WTC11 (cell line): Measurements from ENCODE around the gene SNTA1. TPM values are rescaled to one million over a fixed set of nuclear protein-coding genes. Genes with fewer than 3 reads are reported as not detected.
A peak's percentile ranks its signal among the peaks of the same experiment; 100 is the strongest.
"Not testable (repeated sequence)": the region's sequence is repeated elsewhere in the genome, so short reads cannot be mapped to it uniquely, and the experiment has no call there.

Experiments used
- ATAC-seq: fragments of 200-7000 bp; cut with Tn5 transposase; 2 replicates; pipeline ENCODE4 v1.10.0; 2021; ENCODE audit warnings: mild to moderate bottlenecking, moderate library complexity
- CTCF ChIA-PET: fragments of 300-600 bp; sonication (Branson Sonifier 250); formaldehyde crosslinking; loops from one replicate; lab custom pipeline; 2021; ENCODE audit warnings: antibody characterized with exemption; lab: Charles Lee
- POLR2A ChIA-PET: fragments of 350-600 bp; sonication (Branson Sonifier 250); formaldehyde crosslinking; loops from one replicate; lab custom pipeline; 2021; ENCODE audit warnings: antibody characterized with exemption; lab: Charles Lee
- DNase-seq: peaks from one replicate; pipeline ENCODE4 v3.0.0; 2021; ENCODE audit warnings: low spot score
- H3K27ac Mint-ChIP-seq: 2 replicates; pipeline ENCODE4 v1.8.0; 2021; ENCODE audit warnings: mixed read lengths
- H3K27me3 Mint-ChIP-seq: 2 replicates; pipeline ENCODE4 v1.8.0; 2021; ENCODE audit warnings: low read depth, mild to moderate bottlenecking, moderate library complexity, mixed read lengths
- H3K36me3 Mint-ChIP-seq: 2 replicates; pipeline ENCODE4 v1.8.0; 2021; ENCODE audit warnings: mixed read lengths
- H3K4me1 Mint-ChIP-seq: 2 replicates; pipeline ENCODE4 v1.8.0; 2022; ENCODE audit warnings: mixed read lengths
- H3K4me3 Mint-ChIP-seq: 2 replicates; pipeline ENCODE4 v1.8.0; 2021; ENCODE audit warnings: mild to moderate bottlenecking, moderate library complexity, mixed read lengths
- H3K9me3 Mint-ChIP-seq: 2 replicates; pipeline ENCODE4 v1.8.0; 2021; ENCODE audit warnings: mixed read lengths
- CREM ChIP-seq: sonication (generic); formaldehyde crosslinking; IDR thresholded peaks from 2 replicates; pipeline ENCODE4 v1.8.1; 2022; ENCODE audit warnings: mild to moderate bottlenecking, missing genetic modification reagents, moderate library complexity
- FOXJ3 ChIP-seq: sonication (generic); formaldehyde crosslinking; IDR thresholded peaks from 2 replicates; pipeline ENCODE4 v1.9.0; 2021; ENCODE audit warnings: missing genetic modification reagents, mild to moderate bottlenecking, borderline replicate concordance
- JAZF1 ChIP-seq: fragments of 250-450 bp; sonication (Bioruptor Pico); IDR thresholded peaks from 2 replicates; pipeline ENCODE4 v1.9.0; 2021; ENCODE audit warnings: moderate library complexity, mild to moderate bottlenecking, inconsistent platforms
- MXD4 ChIP-seq: fragments of 250-450 bp; sonication (Bioruptor Pico); IDR thresholded peaks from 2 replicates; pipeline ENCODE4 v1.8.0; 2021; ENCODE audit warnings: mild to moderate bottlenecking, moderate library complexity, borderline replicate concordance
- NR1H2 ChIP-seq: sonication (generic); formaldehyde crosslinking; IDR thresholded peaks from 2 replicates; pipeline ENCODE4 v1.9.0; 2021; ENCODE audit warnings: mild to moderate bottlenecking, moderate library complexity, missing genetic modification reagents
- NR3C1 ChIP-seq: sonication (generic); formaldehyde crosslinking; conservative IDR thresholded peaks from 2 replicates; pipeline ENCODE4 v1.8.1; 2023; ENCODE audit warnings: low read depth, mild to moderate bottlenecking, missing genetic modification reagents
- OVOL2 ChIP-seq: fragments of 250-450 bp; sonication (Bioruptor Pico); IDR thresholded peaks from 2 replicates; pipeline ENCODE4 v1.9.0; 2021; ENCODE audit warnings: mild to moderate bottlenecking, borderline replicate concordance
- PRRX2 ChIP-seq: fragments of 250-450 bp; sonication (Bioruptor Pico); IDR thresholded peaks from 2 replicates; pipeline ENCODE4 v1.8.0; 2021; ENCODE audit warnings: mild to moderate bottlenecking
- SMAD3 ChIP-seq: sonication (generic); formaldehyde crosslinking; IDR thresholded peaks from 2 replicates; pipeline ENCODE4 v1.8.0; 2022; ENCODE audit warnings: missing genetic modification reagents, mild to moderate bottlenecking, borderline replicate concordance
- SP1 ChIP-seq: sonication (generic); formaldehyde crosslinking; conservative IDR thresholded peaks from 2 replicates; pipeline ENCODE4 v1.8.1; 2022; ENCODE audit warnings: missing genetic modification reagents
- ZNF138 ChIP-seq: sonication (generic); formaldehyde crosslinking; conservative IDR thresholded peaks from 2 replicates; pipeline ENCODE4 v1.8.1; 2022; ENCODE audit warnings: mild to moderate bottlenecking, moderate library complexity, missing genetic modification reagents
- ZNF219 ChIP-seq: sonication (generic); formaldehyde crosslinking; IDR thresholded peaks from 2 replicates; pipeline ENCODE4 v1.8.0; 2023; ENCODE audit warnings: missing genetic modification reagents, mild to moderate bottlenecking, borderline replicate concordance
- ZNF317 ChIP-seq: sonication (generic); formaldehyde crosslinking; IDR thresholded peaks from 2 replicates; pipeline ENCODE4 v1.8.1; 2023; ENCODE audit warnings: low read depth, mild to moderate bottlenecking, moderate library complexity, missing genetic modification reagents, borderline replicate concordance
- ZNF671 ChIP-seq: fragments of 250-450 bp; sonication (Bioruptor Pico); IDR thresholded peaks from 2 replicates; pipeline ENCODE4 v1.8.0; 2021; ENCODE audit warnings: mild to moderate bottlenecking
- total RNA-seq: library from RNA; stranded (reverse); gene quantifications from 3 replicates; pipeline ENCODE4 v1.2.3, GENCODE V29; 2021
- TF ChIP-seq, protein P1 (sequence below): sonication (generic); formaldehyde crosslinking; conservative IDR thresholded peaks from 2 replicates; pipeline ENCODE4 v1.8.1; 2023; ENCODE audit warnings: mild to moderate bottlenecking, low read depth, missing genetic modification reagents, moderate library complexity
- TF ChIP-seq, protein P2 (sequence below): sonication (generic); formaldehyde crosslinking; IDR thresholded peaks from 2 replicates; pipeline ENCODE4 v1.8.1; 2023; ENCODE audit warnings: mild to moderate bottlenecking, missing genetic modification reagents, moderate library complexity
- TF ChIP-seq, protein P3 (sequence below): sonication (generic); formaldehyde crosslinking; IDR thresholded peaks from 2 replicates; pipeline ENCODE4 v1.8.0; 2023; ENCODE audit warnings: missing genetic modification reagents, mild to moderate bottlenecking, borderline replicate concordance
- TF ChIP-seq, protein P4 (sequence below): sonication (generic); formaldehyde crosslinking; IDR thresholded peaks from 2 replicates; pipeline ENCODE4 v1.8.0; 2023; ENCODE audit warnings: mild to moderate bottlenecking, missing genetic modification reagents
- TF ChIP-seq, protein P5 (sequence below): fragments of 250-450 bp; sonication (Bioruptor Pico); conservative IDR thresholded peaks from 2 replicates; pipeline ENCODE4 v1.9.0; 2021; ENCODE audit warnings: mild to moderate bottlenecking
- TF ChIP-seq, protein P6 (sequence below): fragments of 250-450 bp; sonication (Bioruptor Pico); IDR thresholded peaks from 2 replicates; pipeline ENCODE4 v1.8.0; 2021; ENCODE audit warnings: mild to moderate bottlenecking
- TF ChIP-seq, protein P7 (sequence below): sonication (generic); formaldehyde crosslinking; IDR thresholded peaks from 2 replicates; pipeline ENCODE4 v1.8.0; 2023; ENCODE audit warnings: missing genetic modification reagents

Gene SNTA1
- total RNA-seq, 1 experiment from 2014 or later = 5.3 TPM

DNA sequence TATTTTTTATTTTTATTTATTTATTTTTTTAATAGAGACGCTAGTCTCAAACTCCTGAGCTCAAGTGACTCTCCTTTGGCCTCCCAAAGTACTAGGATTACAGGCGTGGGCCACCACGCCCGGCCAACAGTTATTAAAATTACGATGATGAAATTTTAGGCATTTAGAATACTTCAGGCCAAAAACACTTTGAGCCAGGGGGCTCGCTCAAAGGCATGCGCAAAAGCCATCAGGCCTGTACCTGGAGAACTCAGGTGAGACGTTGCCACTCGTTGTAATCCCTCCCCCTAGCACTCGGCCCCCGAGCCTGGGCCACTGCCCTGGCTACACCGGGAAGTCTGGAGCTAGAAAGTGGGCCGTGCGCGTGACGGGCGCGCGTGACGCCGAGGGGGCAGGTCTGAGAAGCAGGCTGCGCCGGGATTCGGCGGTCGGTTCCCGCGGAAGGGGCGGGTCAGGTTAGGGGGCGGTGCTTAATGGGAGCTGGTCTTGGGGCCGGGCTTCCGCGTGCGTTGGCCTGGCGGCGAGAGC is 46.0 kb upstream of the SNTA1 start (continued):
- no peak for TF ChIP-seq OVOL2 (CRISPR knock-in tag)
- TF ChIP-seq MXD4 = no peak
- TF ChIP-seq JAZF1 (CRISPR knock-in tag) = no peak
- TF ChIP-seq, protein P1, sequence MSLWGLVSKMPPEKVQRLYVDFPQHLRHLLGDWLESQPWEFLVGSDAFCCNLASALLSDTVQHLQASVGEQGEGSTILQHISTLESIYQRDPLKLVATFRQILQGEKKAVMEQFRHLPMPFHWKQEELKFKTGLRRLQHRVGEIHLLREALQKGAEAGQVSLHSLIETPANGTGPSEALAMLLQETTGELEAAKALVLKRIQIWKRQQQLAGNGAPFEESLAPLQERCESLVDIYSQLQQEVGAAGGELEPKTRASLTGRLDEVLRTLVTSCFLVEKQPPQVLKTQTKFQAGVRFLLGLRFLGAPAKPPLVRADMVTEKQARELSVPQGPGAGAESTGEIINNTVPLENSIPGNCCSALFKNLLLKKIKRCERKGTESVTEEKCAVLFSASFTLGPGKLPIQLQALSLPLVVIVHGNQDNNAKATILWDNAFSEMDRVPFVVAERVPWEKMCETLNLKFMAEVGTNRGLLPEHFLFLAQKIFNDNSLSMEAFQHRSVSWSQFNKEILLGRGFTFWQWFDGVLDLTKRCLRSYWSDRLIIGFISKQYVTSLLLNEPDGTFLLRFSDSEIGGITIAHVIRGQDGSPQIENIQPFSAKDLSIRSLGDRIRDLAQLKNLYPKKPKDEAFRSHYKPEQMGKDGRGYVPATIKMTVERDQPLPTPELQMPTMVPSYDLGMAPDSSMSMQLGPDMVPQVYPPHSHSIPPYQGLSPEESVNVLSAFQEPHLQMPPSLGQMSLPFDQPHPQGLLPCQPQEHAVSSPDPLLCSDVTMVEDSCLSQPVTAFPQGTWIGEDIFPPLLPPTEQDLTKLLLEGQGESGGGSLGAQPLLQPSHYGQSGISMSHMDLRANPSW (CRISPR knock-in tag) = no peak
- TF ChIP-seq, protein P2, sequence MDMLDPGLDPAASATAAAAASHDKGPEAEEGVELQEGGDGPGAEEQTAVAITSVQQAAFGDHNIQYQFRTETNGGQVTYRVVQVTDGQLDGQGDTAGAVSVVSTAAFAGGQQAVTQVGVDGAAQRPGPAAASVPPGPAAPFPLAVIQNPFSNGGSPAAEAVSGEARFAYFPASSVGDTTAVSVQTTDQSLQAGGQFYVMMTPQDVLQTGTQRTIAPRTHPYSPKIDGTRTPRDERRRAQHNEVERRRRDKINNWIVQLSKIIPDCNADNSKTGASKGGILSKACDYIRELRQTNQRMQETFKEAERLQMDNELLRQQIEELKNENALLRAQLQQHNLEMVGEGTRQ (CRISPR knock-in tag) = peak; percentile 78
- TF ChIP-seq, protein P3, sequence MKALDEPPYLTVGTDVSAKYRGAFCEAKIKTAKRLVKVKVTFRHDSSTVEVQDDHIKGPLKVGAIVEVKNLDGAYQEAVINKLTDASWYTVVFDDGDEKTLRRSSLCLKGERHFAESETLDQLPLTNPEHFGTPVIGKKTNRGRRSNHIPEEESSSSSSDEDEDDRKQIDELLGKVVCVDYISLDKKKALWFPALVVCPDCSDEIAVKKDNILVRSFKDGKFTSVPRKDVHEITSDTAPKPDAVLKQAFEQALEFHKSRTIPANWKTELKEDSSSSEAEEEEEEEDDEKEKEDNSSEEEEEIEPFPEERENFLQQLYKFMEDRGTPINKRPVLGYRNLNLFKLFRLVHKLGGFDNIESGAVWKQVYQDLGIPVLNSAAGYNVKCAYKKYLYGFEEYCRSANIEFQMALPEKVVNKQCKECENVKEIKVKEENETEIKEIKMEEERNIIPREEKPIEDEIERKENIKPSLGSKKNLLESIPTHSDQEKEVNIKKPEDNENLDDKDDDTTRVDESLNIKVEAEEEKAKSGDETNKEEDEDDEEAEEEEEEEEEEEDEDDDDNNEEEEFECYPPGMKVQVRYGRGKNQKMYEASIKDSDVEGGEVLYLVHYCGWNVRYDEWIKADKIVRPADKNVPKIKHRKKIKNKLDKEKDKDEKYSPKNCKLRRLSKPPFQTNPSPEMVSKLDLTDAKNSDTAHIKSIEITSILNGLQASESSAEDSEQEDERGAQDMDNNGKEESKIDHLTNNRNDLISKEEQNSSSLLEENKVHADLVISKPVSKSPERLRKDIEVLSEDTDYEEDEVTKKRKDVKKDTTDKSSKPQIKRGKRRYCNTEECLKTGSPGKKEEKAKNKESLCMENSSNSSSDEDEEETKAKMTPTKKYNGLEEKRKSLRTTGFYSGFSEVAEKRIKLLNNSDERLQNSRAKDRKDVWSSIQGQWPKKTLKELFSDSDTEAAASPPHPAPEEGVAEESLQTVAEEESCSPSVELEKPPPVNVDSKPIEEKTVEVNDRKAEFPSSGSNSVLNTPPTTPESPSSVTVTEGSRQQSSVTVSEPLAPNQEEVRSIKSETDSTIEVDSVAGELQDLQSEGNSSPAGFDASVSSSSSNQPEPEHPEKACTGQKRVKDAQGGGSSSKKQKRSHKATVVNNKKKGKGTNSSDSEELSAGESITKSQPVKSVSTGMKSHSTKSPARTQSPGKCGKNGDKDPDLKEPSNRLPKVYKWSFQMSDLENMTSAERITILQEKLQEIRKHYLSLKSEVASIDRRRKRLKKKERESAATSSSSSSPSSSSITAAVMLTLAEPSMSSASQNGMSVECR (CRISPR knock-in tag) = no peak
- no peak for TF ChIP-seq ZNF671 (CRISPR knock-in tag)
- no peak for TF ChIP-seq ZNF219
- TF ChIP-seq PRRX2 = no peak
- TF ChIP-seq, protein P4, sequence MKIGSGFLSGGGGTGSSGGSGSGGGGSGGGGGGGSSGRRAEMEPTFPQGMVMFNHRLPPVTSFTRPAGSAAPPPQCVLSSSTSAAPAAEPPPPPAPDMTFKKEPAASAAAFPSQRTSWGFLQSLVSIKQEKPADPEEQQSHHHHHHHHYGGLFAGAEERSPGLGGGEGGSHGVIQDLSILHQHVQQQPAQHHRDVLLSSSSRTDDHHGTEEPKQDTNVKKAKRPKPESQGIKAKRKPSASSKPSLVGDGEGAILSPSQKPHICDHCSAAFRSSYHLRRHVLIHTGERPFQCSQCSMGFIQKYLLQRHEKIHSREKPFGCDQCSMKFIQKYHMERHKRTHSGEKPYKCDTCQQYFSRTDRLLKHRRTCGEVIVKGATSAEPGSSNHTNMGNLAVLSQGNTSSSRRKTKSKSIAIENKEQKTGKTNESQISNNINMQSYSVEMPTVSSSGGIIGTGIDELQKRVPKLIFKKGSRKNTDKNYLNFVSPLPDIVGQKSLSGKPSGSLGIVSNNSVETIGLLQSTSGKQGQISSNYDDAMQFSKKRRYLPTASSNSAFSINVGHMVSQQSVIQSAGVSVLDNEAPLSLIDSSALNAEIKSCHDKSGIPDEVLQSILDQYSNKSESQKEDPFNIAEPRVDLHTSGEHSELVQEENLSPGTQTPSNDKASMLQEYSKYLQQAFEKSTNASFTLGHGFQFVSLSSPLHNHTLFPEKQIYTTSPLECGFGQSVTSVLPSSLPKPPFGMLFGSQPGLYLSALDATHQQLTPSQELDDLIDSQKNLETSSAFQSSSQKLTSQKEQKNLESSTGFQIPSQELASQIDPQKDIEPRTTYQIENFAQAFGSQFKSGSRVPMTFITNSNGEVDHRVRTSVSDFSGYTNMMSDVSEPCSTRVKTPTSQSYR (CRISPR knock-in tag) = no peak
- no peak for TF ChIP-seq ZNF317
- TF ChIP-seq, protein P5, sequence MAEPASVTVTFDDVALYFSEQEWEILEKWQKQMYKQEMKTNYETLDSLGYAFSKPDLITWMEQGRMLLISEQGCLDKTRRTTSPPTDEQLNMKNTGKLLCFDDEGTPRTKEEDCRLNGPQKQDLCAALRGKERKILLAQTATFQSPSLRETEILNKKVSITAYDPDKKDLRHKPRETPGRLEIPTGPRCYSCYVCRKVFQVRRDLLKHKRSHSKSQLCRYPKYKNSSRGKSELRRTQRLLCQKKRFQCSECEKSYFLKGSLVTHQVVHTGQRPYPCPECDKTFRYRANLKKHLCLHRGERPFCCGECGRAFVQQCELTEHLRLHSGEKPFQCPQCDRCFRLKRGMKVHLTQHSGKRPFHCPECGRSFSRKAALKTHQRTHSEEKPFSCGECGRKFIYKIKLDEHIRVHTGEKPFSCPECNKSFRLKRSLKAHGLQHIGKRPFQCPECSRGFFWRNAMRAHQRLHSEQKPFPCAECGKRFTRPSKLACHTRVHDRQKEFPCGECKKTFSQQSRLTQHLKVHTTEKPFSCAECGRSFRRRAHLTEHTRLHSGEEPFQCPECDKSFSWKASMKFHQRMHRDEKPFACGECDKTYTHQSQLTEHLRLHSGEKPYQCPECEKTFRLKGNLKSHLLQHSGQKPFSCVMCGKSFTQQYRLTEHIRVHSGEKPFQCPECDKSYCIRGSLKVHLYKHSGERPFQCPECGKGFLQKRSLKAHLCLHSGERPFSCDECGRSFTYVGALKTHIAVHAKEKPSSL = no peak
- TF ChIP-seq, protein P6, sequence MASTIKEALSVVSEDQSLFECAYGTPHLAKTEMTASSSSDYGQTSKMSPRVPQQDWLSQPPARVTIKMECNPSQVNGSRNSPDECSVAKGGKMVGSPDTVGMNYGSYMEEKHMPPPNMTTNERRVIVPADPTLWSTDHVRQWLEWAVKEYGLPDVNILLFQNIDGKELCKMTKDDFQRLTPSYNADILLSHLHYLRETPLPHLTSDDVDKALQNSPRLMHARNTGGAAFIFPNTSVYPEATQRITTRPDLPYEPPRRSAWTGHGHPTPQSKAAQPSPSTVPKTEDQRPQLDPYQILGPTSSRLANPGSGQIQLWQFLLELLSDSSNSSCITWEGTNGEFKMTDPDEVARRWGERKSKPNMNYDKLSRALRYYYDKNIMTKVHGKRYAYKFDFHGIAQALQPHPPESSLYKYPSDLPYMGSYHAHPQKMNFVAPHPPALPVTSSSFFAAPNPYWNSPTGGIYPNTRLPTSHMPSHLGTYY (CRISPR knock-in tag) = no peak
- TF ChIP-seq NR1H2 (CRISPR knock-in tag) = no peak
- no peak for TF ChIP-seq NR3C1
- TF ChIP-seq ZNF138 (CRISPR knock-in tag) = no peak
- peak; percentile 66 for TF ChIP-seq SP1 (CRISPR knock-in tag)
- no peak for TF ChIP-seq CREM (CRISPR knock-in tag)
- TF ChIP-seq, protein P7, sequence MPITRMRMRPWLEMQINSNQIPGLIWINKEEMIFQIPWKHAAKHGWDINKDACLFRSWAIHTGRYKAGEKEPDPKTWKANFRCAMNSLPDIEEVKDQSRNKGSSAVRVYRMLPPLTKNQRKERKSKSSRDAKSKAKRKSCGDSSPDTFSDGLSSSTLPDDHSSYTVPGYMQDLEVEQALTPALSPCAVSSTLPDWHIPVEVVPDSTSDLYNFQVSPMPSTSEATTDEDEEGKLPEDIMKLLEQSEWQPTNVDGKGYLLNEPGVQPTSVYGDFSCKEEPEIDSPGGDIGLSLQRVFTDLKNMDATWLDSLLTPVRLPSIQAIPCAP (CRISPR knock-in tag) = no peak
- TF ChIP-seq FOXJ3 = no peak
- TF ChIP-seq SMAD3 (CRISPR knock-in tag) = 0 out of 2 replicates have a peak, but pooled peaks have one; percentile 72

DNA sequence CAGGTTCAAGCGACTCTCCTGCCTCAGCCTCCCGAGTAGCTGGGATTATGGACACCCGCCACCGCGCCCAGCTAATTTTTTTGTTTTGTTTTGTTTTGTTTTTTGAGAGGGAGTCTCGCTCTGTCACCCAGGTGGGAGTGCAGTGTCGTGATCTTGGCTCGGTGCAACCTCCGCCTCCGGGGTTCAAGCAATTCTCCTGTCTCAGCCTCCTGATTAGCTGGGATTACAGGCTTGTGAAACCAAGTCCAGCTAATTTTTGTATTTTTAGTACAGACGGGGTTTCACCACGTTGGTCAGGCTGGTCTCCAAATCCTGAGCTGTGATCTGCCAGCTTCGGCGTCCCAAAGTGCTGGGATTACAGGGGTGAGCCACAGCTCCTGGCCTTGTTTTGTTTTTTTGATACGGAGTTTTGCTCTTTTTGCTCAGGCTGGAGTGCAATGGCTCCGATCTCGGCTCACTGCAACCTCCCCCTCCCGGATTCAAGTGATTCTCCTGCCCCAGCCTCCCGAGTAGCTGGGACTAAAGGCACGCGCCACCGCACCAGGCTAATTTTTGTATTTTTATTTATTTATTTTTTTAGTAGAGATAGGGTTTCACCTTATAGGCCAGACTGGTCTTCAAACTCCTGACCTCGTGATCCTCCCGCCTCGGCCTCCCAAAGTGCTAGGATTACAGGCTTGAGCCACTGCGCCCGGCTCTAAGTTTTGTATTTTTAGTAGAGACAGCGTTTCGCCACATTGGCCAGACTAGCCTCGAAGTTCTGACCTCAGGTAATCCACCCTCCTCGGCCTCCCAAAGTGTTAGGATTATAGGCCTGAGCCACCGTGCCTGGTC is 45.3 kb upstream of the SNTA1 start:
- not testable (repeated sequence) for H3K27ac Mint-ChIP-seq, H3K9me3 Mint-ChIP-seq, H3K27me3 Mint-ChIP-seq, ATAC-seq, H3K4me3 Mint-ChIP-seq, H3K4me1 Mint-ChIP-seq, H3K36me3 Mint-ChIP-seq, DNase-seq
- ChIA-PET CTCF (interaction anchor here (1.0 to 1.7 kb wide), 4 partner anchors 17 to 178 kb away, joined by 3 to 13 read pairs (median 8); partner anchors contain the start of genes ACTL10 and SNTA1), POLR2A (interaction anchor here (0.5 to 2.0 kb wide), 5 partner anchors 13 to 257 kb away, joined by 3 to 5 read pairs (median 3); partner anchors contain the start of genes ACTL10 and PXMP4)
